SH-SY5Y (cell line): Measurements from ENCODE around the gene METTL22.

Experiments
- GATA2 ChIP-seq: IDR thresholded peaks from 2 replicates; pipeline ENCODE4 v1.6.1; 2011; ENCODE audit warnings: mild to moderate bottlenecking, low read depth, low read length
- GATA3 ChIP-seq: IDR thresholded peaks from 2 replicates; pipeline ENCODE4 v1.6.1; 2011; ENCODE audit warnings: low read depth, mild to moderate bottlenecking, low read length, moderate library complexity

DNA sequence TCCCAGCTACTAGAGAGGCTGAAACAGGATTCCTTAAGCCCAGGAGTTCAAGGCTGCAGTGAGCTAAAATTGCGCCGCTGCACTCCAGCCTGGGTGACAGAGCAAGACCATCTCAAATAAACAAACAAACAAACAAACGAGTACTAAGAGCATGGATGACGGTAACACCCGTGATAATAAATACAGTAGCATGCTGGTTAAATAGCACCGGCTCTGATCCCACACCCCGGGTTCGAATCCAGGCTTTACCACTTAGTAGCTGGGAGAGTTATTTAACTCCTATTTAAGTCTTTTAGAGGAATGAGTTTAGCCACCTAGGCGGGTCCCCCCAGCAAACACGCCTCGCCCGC is 301 bp upstream of the METTL22 start:
- no peak for TF ChIP-seq GATA2
- TF ChIP-seq GATA3: no peak
